ENCODE results near the gene ACSF2. TPM values are rescaled to one million over a fixed set of nuclear protein-coding genes. Genes with fewer than 3 reads are reported as not detected.

ACSF2 gene
- total RNA-seq, 1 donor from 2014 or later = 148 TPM

DNA sequence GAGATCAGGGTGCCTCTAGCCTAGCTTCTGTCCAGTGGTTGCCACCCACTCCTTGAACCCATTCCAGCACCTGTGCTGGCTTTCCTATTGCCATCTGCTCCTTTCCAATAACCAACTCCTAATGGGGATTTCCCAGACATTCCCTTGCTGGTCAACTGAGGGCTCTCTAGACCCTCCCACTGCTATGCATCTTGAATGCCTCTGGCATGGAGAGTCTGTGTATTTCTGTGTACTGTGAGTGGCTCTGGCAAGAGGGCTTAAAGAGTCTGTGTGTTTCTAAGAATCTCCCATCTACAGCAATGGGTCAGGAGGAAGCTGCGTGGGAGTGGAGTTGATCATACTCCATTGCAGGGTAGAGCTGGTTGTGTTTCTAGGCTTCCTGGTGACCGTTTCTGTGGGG is 95.5 kb downstream of the ACSF2 start:
- DNase-seq (ENCODE audit: low spot score) = no peak

DNA sequence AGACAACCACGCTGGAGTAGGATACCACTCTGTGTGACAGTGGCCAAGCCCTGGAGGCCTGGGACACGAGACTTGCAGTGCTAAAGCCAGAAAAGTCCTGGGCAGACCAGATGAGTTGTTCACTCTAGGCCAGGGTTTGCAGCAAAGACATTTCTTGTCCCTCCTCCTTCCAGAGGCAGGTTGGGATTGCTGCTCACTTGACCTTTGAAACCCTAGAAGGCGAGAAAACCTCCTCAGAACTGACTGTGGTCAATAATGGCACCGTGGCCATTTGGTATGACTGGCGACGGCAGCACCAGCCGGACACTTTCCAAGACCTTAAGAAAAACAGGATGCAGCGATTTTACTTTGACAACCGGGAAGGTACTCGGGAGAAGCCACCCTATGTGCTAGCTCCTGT is 96.7 kb downstream of the ACSF2 start:
- DNase-seq (ENCODE audit: low spot score) = no peak

DNA sequence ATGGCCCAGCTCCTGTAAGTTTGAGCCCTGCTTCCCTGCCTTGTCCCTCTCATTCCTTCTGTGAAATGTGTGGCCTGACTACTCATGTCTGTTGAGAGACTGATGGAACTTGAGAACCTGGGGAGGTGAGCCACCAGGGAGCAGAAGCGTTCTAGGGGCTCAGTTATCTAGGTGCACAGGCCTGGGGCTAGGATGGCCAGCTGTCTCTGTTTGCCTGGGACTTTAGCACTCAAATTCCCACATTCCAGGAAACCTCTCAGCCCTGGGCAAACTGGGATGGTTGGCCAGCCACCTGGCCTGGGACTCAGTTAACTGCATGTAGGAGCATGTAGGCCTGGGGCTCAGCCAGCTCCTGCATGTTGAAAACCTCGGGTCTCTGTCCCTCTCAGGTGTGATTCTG is 97.2 kb downstream of the ACSF2 start:
- no peak for DNase-seq (ENCODE audit: low spot score)

Other genes with a start within 250 kb of the ACSF2 start
- 309 TPM for gene COL1A1, start 224.6 kb upstream of the ACSF2 start, total RNA-seq
- gene TMEM92, start 151.8 kb upstream of the ACSF2 start, total RNA-seq = not detected
- 14.4 TPM for gene XYLT2, start 80.1 kb upstream of the ACSF2 start, total RNA-seq
- 51.5 TPM for gene MRPL27, start 53.0 kb upstream of the ACSF2 start, total RNA-seq
- gene EME1, start 53.0 kb upstream of the ACSF2 start, total RNA-seq = not detected
- gene LRRC59, start 28.7 kb upstream of the ACSF2 start, total RNA-seq = 126 TPM
- gene CHAD, start 42.7 kb downstream of the ACSF2 start, total RNA-seq = 0.39 TPM
- 35.1 TPM for gene RSAD1, start 52.6 kb downstream of the ACSF2 start, total RNA-seq
- 0.61 TPM for gene MYCBPAP, start 82.2 kb downstream of the ACSF2 start, total RNA-seq
- not detected for gene EPN3, start 106.5 kb downstream of the ACSF2 start, total RNA-seq
- gene SPATA20, start 121.0 kb downstream of the ACSF2 start, total RNA-seq = 22.3 TPM
- 0.58 TPM for gene CACNA1G, start 134.5 kb downstream of the ACSF2 start, total RNA-seq
- 52.8 TPM for gene ABCC3, start 208.7 kb downstream of the ACSF2 start, total RNA-seq